ENCODE measurements around the gene HSD17B14. TPM values are rescaled to one million over a fixed set of nuclear protein-coding genes. Genes with fewer than 3 reads are reported as not detected.
A peak's percentile ranks its signal among the peaks of the same experiment; 100 is the strongest.

HSD17B14 gene
- polyA plus RNA-seq, 2 of the 4 experiments (the other 2 are of a cell fraction), result 11.1 to 20.9 TPM

DNA sequence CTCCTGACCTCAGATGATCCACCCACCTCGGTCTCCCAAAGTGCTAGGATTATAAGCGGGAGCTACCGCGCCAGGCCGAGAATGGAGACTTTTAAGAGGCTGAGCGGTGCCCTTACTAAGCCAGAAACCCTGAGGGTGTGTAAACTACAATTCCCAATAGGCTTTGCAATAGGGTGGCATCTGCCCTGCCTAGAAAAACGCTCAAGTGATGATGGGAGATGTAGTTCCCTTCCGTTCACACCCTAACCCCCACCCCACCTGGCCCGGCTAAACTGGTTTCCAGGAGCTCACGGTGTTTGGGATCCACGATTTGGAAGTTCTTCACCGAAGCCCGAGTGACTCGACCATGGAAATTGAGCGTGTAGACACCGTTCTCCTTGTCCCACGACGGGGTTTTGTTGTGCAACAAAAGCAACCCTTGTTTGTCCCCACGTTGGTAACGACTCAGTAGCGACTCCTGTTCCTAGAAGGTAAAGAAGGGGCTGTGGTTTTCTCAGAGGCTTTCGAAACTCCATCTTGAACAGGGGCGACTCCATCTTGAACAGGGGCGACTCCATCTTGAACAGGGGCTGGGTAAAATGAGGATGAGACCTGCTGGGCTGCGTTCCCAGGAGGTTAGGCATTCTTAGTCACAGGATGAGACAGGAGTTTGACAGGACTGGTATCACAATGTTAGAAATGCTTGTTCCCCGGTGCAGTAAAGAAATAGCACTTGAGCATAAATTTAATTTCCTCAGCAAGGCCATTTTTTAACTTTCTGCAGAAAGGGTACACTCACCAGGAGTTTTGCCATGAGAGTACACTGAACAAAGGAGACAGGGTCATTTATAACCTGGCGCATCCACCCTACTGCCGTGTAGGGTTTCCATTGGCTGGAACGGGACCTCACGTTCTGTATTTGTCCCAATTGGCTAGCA lies 45.7 kb upstream of the HSD17B14 start (continued):
- TF ChIP-seq RAD21 (conservative IDR thresholded peaks at IDR 0.05 in 1 of 2, IDR thresholded peaks at IDR 0.05 in 1 of 2) (no peak), KDM5A (IDR thresholded peaks at IDR 0.05) (no peak), MAZ (IDR thresholded peaks at IDR 0.05; ENCODE audit: borderline replicate concordance, low read depth, low read length) (no peak), TP53 (CRISPR knock-in tag; IDR thresholded peaks at IDR 0.05) (peak; percentile 98), POLR2AphosphoS2 (conservative IDR thresholded peaks at IDR 0.05; ENCODE audit: low read length) (peak; percentile 91), HEYL (CRISPR knock-in tag; IDR thresholded peaks at IDR 0.05) (peak; percentile 100), NR3C1 (IDR thresholded peaks at IDR 0.05) (no peak), RCOR1 (IDR thresholded peaks at IDR 0.05; ENCODE audit: low read depth, low read length) (no peak), RARB (CRISPR knock-in tag; IDR thresholded peaks at IDR 0.05) (0 out of 2 replicates have a peak, but pooled peaks have one; percentile 77), EHF (CRISPR knock-in tag; IDR thresholded peaks at IDR 0.05) (peak; percentile 97), NFE2L2 (conservative IDR thresholded peaks at IDR 0.05; ENCODE audit: low read length) (no peak), BCL3 (IDR thresholded peaks at IDR 0.05) (no peak), EP300 (IDR thresholded peaks at IDR 0.05) (no peak), GATA3 (IDR thresholded peaks at IDR 0.05; ENCODE audit: borderline replicate concordance) (no peak)
- TF ChIP-seq, protein P1, sequence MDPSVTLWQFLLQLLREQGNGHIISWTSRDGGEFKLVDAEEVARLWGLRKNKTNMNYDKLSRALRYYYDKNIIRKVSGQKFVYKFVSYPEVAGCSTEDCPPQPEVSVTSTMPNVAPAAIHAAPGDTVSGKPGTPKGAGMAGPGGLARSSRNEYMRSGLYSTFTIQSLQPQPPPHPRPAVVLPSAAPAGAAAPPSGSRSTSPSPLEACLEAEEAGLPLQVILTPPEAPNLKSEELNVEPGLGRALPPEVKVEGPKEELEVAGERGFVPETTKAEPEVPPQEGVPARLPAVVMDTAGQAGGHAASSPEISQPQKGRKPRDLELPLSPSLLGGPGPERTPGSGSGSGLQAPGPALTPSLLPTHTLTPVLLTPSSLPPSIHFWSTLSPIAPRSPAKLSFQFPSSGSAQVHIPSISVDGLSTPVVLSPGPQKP (IDR thresholded peaks at IDR 0.05; ENCODE audit: low read depth, low read length), result no peak
- TF ChIP-seq, protein P2, sequence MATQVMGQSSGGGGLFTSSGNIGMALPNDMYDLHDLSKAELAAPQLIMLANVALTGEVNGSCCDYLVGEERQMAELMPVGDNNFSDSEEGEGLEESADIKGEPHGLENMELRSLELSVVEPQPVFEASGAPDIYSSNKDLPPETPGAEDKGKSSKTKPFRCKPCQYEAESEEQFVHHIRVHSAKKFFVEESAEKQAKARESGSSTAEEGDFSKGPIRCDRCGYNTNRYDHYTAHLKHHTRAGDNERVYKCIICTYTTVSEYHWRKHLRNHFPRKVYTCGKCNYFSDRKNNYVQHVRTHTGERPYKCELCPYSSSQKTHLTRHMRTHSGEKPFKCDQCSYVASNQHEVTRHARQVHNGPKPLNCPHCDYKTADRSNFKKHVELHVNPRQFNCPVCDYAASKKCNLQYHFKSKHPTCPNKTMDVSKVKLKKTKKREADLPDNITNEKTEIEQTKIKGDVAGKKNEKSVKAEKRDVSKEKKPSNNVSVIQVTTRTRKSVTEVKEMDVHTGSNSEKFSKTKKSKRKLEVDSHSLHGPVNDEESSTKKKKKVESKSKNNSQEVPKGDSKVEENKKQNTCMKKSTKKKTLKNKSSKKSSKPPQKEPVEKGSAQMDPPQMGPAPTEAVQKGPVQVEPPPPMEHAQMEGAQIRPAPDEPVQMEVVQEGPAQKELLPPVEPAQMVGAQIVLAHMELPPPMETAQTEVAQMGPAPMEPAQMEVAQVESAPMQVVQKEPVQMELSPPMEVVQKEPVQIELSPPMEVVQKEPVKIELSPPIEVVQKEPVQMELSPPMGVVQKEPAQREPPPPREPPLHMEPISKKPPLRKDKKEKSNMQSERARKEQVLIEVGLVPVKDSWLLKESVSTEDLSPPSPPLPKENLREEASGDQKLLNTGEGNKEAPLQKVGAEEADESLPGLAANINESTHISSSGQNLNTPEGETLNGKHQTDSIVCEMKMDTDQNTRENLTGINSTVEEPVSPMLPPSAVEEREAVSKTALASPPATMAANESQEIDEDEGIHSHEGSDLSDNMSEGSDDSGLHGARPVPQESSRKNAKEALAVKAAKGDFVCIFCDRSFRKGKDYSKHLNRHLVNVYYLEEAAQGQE (IDR thresholded peaks at IDR 0.05), result 0 out of 2 replicates have a peak, but pooled peaks have one; percentile 10
- TF ChIP-seq, protein P3, sequence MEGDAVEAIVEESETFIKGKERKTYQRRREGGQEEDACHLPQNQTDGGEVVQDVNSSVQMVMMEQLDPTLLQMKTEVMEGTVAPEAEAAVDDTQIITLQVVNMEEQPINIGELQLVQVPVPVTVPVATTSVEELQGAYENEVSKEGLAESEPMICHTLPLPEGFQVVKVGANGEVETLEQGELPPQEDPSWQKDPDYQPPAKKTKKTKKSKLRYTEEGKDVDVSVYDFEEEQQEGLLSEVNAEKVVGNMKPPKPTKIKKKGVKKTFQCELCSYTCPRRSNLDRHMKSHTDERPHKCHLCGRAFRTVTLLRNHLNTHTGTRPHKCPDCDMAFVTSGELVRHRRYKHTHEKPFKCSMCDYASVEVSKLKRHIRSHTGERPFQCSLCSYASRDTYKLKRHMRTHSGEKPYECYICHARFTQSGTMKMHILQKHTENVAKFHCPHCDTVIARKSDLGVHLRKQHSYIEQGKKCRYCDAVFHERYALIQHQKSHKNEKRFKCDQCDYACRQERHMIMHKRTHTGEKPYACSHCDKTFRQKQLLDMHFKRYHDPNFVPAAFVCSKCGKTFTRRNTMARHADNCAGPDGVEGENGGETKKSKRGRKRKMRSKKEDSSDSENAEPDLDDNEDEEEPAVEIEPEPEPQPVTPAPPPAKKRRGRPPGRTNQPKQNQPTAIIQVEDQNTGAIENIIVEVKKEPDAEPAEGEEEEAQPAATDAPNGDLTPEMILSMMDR (IDR thresholded peaks at IDR 0.05), result no peak
- TF ChIP-seq, protein P4, sequence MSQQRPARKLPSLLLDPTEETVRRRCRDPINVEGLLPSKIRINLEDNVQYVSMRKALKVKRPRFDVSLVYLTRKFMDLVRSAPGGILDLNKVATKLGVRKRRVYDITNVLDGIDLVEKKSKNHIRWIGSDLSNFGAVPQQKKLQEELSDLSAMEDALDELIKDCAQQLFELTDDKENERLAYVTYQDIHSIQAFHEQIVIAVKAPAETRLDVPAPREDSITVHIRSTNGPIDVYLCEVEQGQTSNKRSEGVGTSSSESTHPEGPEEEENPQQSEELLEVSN (IDR thresholded peaks at IDR 0.05; ENCODE audit: borderline replicate concordance, low read depth), result no peak
